ENCODE measurements around the gene CCDC134. TPM values are rescaled to one million over a fixed set of nuclear protein-coding genes. Genes with fewer than 3 reads are reported as not detected.

The CCDC134 gene
- total RNA-seq, 1 donor from 2014 or later: 13.2 TPM

GRCh38 chr22:41815716-41816115, 15.2 kb downstream of the CCDC134 start:
- H3K4me3 Mint-ChIP-seq: no peak overlapping the region
- H3K27ac Mint-ChIP-seq: no peak overlapping the region
- no peaks in the 10 kb centered on the region for H3K9me3 Mint-ChIP-seq
- DNase-seq: no peak
- H3K36me3 Mint-ChIP-seq (ENCODE audit: low read depth): peaks cover 43% of the 10 kb centered on the region
- no peak for TF ChIP-seq CTCF (IDR thresholded peaks at IDR 0.05)
- CTCF ChIA-PET: no interaction called here
- H3K27me3 Mint-ChIP-seq: no peaks in the 10 kb centered on the region
- intact Hi-C loops (cut with micrococcal nuclease): no loop called here
- ATAC-seq (ENCODE audit: low read depth): no peak
- H3K4me1 Mint-ChIP-seq: no peaks in the 10 kb centered on the region
- POLR2A ChIA-PET: interaction anchor here (0.9 kb wide), 1 partner anchor 125 kb away, joined by 4 read pairs; no protein-coding TSS in a partner anchor

GRCh38 chr22:41816241-41816640, 15.8 kb downstream of the CCDC134 start:
- Mint-ChIP-seq H3K4me1 (no peaks in the 10 kb centered on the region), H3K27ac (no peak overlapping the region), H3K4me3 (no peak overlapping the region), H3K27me3 (no peaks in the 10 kb centered on the region), H3K36me3 (ENCODE audit: low read depth) (peaks cover 41% of the 10 kb centered on the region), H3K9me3 (no peaks in the 10 kb centered on the region)
- ChIA-PET CTCF (no interaction called here), POLR2A (interaction anchor here (0.9 kb wide), 1 partner anchor 124 kb away, joined by 4 read pairs; no protein-coding TSS in a partner anchor)
- TF ChIP-seq CTCF (IDR thresholded peaks at IDR 0.05): no peak
- DNase-seq: no peak
- ATAC-seq (ENCODE audit: low read depth): no peak
- intact Hi-C loops (cut with micrococcal nuclease): no loop called here

- Mint-ChIP-seq H3K36me3 (ENCODE audit: low read depth) (peaks cover 37% of the 10 kb centered on the region), H3K27ac (no peak overlapping the region), H3K9me3 (no peaks in the 10 kb centered on the region), H3K4me3 (no peak overlapping the region), H3K4me1 (no peaks in the 10 kb centered on the region), H3K27me3 (no peaks in the 10 kb centered on the region)
- DNase-seq: no peak
- ChIA-PET POLR2A (no interaction called here), CTCF (no interaction called here)
- no peak for ATAC-seq (ENCODE audit: low read depth)
- TF ChIP-seq CTCF (IDR thresholded peaks at IDR 0.05): no peak
- intact Hi-C loops (cut with micrococcal nuclease): no loop called here
Observed at GRCh38 chr22:41816871-41817270, 16.4 kb downstream of the CCDC134 start.

- Mint-ChIP-seq H3K27ac (no peak overlapping the region), H3K36me3 (ENCODE audit: low read depth) (peaks cover 36% of the 10 kb centered on the region)
Observed at GRCh38 chr22:41818011-41818410, 17.5 kb downstream of the CCDC134 start.

GRCh38 chr22:41818596-41818995, 18.1 kb downstream of the CCDC134 start:
- H3K4me1 Mint-ChIP-seq: peaks cover 5% of the 10 kb centered on the region
- ATAC-seq (ENCODE audit: low read depth): no peak
- no peaks in the 10 kb centered on the region for H3K27me3 Mint-ChIP-seq
- no peak overlapping the region for H3K4me3 Mint-ChIP-seq
- DNase-seq: no peak
- intact Hi-C loops (cut with micrococcal nuclease): no loop called here
- ChIA-PET POLR2A (interaction anchor here (0.7 to 1.6 kb wide), 3 partner anchors 14 to 108 kb away, joined by 3 to 6 read pairs (median 4); partner anchors contain the start of genes SREBF2 and TNFRSF13C), CTCF (interaction anchor here (1.5 kb wide), 1 partner anchor 122 kb away, joined by 4 read pairs; no protein-coding TSS in a partner anchor)
- H3K27ac Mint-ChIP-seq: no peak overlapping the region
- no peak for TF ChIP-seq CTCF (IDR thresholded peaks at IDR 0.05)
- H3K36me3 Mint-ChIP-seq (ENCODE audit: low read depth): peaks cover 31% of the 10 kb centered on the region
- no peaks in the 10 kb centered on the region for H3K9me3 Mint-ChIP-seq

More at GRCh38 chr22:41818011-41818410, 17.5 kb downstream of the CCDC134 start:
- intact Hi-C loops (cut with micrococcal nuclease): no loop called here
- ATAC-seq (ENCODE audit: low read depth) (no peak), DNase-seq (no peak)
- ChIA-PET CTCF (interaction anchor here (1.5 kb wide), 1 partner anchor 123 kb away, joined by 4 read pairs; no protein-coding TSS in a partner anchor), POLR2A (interaction anchor here (0.7 to 1.6 kb wide), 3 partner anchors 15 to 109 kb away, joined by 3 to 6 read pairs (median 4); partner anchors contain the start of genes SREBF2 and TNFRSF13C)
- H3K4me1 Mint-ChIP-seq: peaks cover 5% of the 10 kb centered on the region
- H3K4me3 Mint-ChIP-seq: no peak overlapping the region
- H3K9me3 Mint-ChIP-seq: no peaks in the 10 kb centered on the region
- no peak for TF ChIP-seq CTCF (IDR thresholded peaks at IDR 0.05)
- no peaks in the 10 kb centered on the region for H3K27me3 Mint-ChIP-seq

Measured in activated B cell treated with CpG ODN at 0.5 μM for 24 hours (primary cell).